Measurements from ENCODE around the gene MAPRE3.

- TF ChIP-seq CTCF (conservative IDR thresholded peaks at IDR 0.05) (no peak), ZFX (IDR thresholded peaks at IDR 0.05) (no peak)
These were observed 71.8 kb downstream of the MAPRE3 start for GRCh38 chr2:27042159-27042661.

Measured in C4-2B (cell line).